ENCODE measurements around the gene SLC22A23. TPM values are rescaled to one million over a fixed set of nuclear protein-coding genes. Genes with fewer than 3 reads are reported as not detected.

SLC22A23 gene
- total and polyA plus RNA-seq, 4 donors: 4.9 to 45.4 (median 19.7) TPM

GRCh38 chr6:3325210-3325609 is 131.6 kb downstream of the SLC22A23 start:
- no peaks in the 10 kb centered on the region for H3K9me3 ChIP-seq (ENCODE audit: control insufficient read depth in 4 of 4, low read length in 3 of 4)
- H3K27me3 ChIP-seq (ENCODE audit: control insufficient read depth in 4 of 4, insufficient read depth in 4 of 4, low read length in 3 of 4): no peaks in the 10 kb centered on the region
- H3K4me1 ChIP-seq (ENCODE audit: control insufficient read depth in 4 of 4, insufficient read depth in 4 of 4, low read length in 3 of 4): no peaks in the 10 kb centered on the region
- TF ChIP-seq JUND (IDR thresholded peaks at IDR 0.05) (no peak), CTCF (IDR thresholded peaks at IDR 0.05; ENCODE audit: low read depth, low read length, missing input control) (no peak), ATF3 (IDR thresholded peaks at IDR 0.05) (no peak), FOXA1 (IDR thresholded peaks at IDR 0.05) (no peak), HNF4A (conservative IDR thresholded peaks at IDR 0.05) (no peak), EGR1 (IDR thresholded peaks at IDR 0.05; ENCODE audit: low read depth in 2 of 2) (no peak), ZBTB33 (IDR thresholded peaks at IDR 0.05) (no peak), REST (IDR thresholded peaks at IDR 0.05) (no peak)
- no peak for DNase-seq (ENCODE audit: low spot score)
- peaks cover 0 to 7% (median 2%) of the 10 kb centered on the region in 4 donors for H3K36me3 ChIP-seq (ENCODE audit: control insufficient read depth in 4 of 4, insufficient read depth in 3 of 4, low read depth in 1 of 4, low read length in 3 of 4)
- no peak overlapping the region for H3K9ac ChIP-seq (ENCODE audit: low read depth in 1 of 2, low read length in 2 of 2)
- H3K4me3 ChIP-seq (ENCODE audit: low read depth in 1 of 3, low read length in 3 of 3): no peak overlapping the region
- H3K27ac ChIP-seq (ENCODE audit: low read depth in 1 of 2, low read length in 2 of 2): peak overlapping the region in 1 of 2 donors; percentile 14

- WGBS: 76% methylated on average over 12 of the region's 12 CpGs
- Histone ChIP-seq H3K27ac (ENCODE audit: low read depth in 1 of 2, low read length in 2 of 2) (no peak overlapping the region), H3K27me3 (ENCODE audit: control insufficient read depth in 4 of 4, insufficient read depth in 4 of 4, low read length in 3 of 4) (no peaks in the 10 kb centered on the region), H3K9ac (ENCODE audit: low read depth in 1 of 2, low read length in 2 of 2) (no peak overlapping the region), H3K4me1 (ENCODE audit: control insufficient read depth in 4 of 4, insufficient read depth in 4 of 4, low read length in 3 of 4) (no peaks in the 10 kb centered on the region), H3K9me3 (ENCODE audit: control insufficient read depth in 4 of 4, low read length in 3 of 4) (no peaks in the 10 kb centered on the region), H3K4me3 (ENCODE audit: low read depth in 1 of 3, low read length in 3 of 3) (no peak overlapping the region), H3K36me3 (ENCODE audit: control insufficient read depth in 4 of 4, insufficient read depth in 3 of 4, low read depth in 1 of 4, low read length in 3 of 4) (peaks cover 0 to 7% (median 3%) of the 10 kb centered on the region in 4 donors)
- no peak for DNase-seq (ENCODE audit: low spot score)
- TF ChIP-seq TAF1 (conservative IDR thresholded peaks at IDR 0.05) (no peak), REST (IDR thresholded peaks at IDR 0.05) (no peak), MAX (IDR thresholded peaks at IDR 0.05) (no peak), FOXA1 (IDR thresholded peaks at IDR 0.05) (no peak), NR2F2 (IDR thresholded peaks at IDR 0.05) (peak; percentile 31), ZBTB33 (IDR thresholded peaks at IDR 0.05) (no peak), SP1 (IDR thresholded peaks at IDR 0.05) (peak; percentile 27), HNF4G (IDR thresholded peaks at IDR 0.05) (no peak), RXRA (IDR thresholded peaks at IDR 0.05) (no peak), GABPA (IDR thresholded peaks at IDR 0.05 in 1 of 2, conservative IDR thresholded peaks at IDR 0.05 in 1 of 2) (no peak), HNF4A (conservative IDR thresholded peaks at IDR 0.05) (no peak), YY1 (IDR thresholded peaks at IDR 0.05) (no peak), ATF3 (IDR thresholded peaks at IDR 0.05) (no peak), RAD21 (IDR thresholded peaks at IDR 0.05) (no peak), EGR1 (IDR thresholded peaks at IDR 0.05; ENCODE audit: low read depth in 2 of 2) (no peak)
Observed at GRCh38 chr6:3324262-3324942, 132.4 kb downstream of the SLC22A23 start.
